Keratinocyte (primary cell): ENCODE measurements around the gene CCDC149. TPM values are rescaled to one million over a fixed set of nuclear protein-coding genes. Genes with fewer than 3 reads are reported as not detected.

Experiments used
- DNase-seq: peaks from one replicate; pipeline ENCODE4 v3.0.0-alpha.2; 2011; ENCODE audit warnings: low read depth, missing footprints, low spot score
- FAIRE-seq: peaks from 2 replicates; lab custom pipeline; 2011; peaks lifted over from hg19 to GRCh38; lab: Jason Lieb, UNC
- H2AFZ ChIP-seq: 2 replicates; pipeline ENCODE4 v1.6.0; 2012; ENCODE audit warnings: low read length, control low read depth, inconsistent platforms; ENCODE audit not compliant: control insufficient read depth
- H3K27ac ChIP-seq: 2 replicates; pipeline ENCODE4 v1.5.1; 2011; ENCODE audit warnings: low read length; ENCODE audit not compliant: control insufficient read depth, insufficient read depth
- H3K27me3 ChIP-seq: 3 replicates; pipeline ENCODE4 v1.6.0; 2011; ENCODE audit warnings: low read length; ENCODE audit not compliant: control insufficient read depth, insufficient read depth; ENCODE audit errors: extremely low read depth
- H3K36me3 ChIP-seq, 2 experiments: 2 replicates in 1 of 2; 3 replicates in 1 of 2; pipeline ENCODE4 v1.5.1; 2011; ENCODE audit warnings: low read length in 2 of 2, mild to moderate bottlenecking in 1 of 2; ENCODE audit not compliant: control insufficient read depth in 2 of 2, insufficient read depth in 2 of 2; ENCODE audit errors: extremely low read depth in 1 of 2
- H3K4me1 ChIP-seq: 3 replicates; pipeline ENCODE4 v1.5.1; 2011; ENCODE audit warnings: low read length; ENCODE audit not compliant: control insufficient read depth, insufficient read depth; ENCODE audit errors: extremely low read depth
- H3K4me2 ChIP-seq: 3 replicates; pipeline ENCODE4 v1.6.0; 2011; ENCODE audit warnings: low read depth, low read length; ENCODE audit not compliant: control insufficient read depth, insufficient read depth; ENCODE audit errors: extremely low read depth
- H3K4me3 ChIP-seq, 3 experiments: fragments of 200-600 bp in 1 of 3; sonication (generic) in 1 of 3; 2 replicates in 2 of 3; 3 replicates in 1 of 3; pipeline ENCODE4 v1.5.1; 2011 to 2016; ENCODE audit warnings: low read length in 3 of 3, mild to moderate bottlenecking in 3 of 3, control low read depth in 2 of 3, inconsistent platforms in 1 of 3, low read depth in 1 of 3, mixed read lengths in 1 of 3, mixed run types in 1 of 3, moderate library complexity in 1 of 3; ENCODE audit not compliant: control insufficient read depth in 2 of 3, insufficient read depth in 2 of 3; ENCODE audit errors: extremely low read depth in 1 of 3
- H3K79me2 ChIP-seq: 2 replicates; pipeline ENCODE4 v1.6.0; 2012; ENCODE audit warnings: low read length; ENCODE audit not compliant: control insufficient read depth, insufficient read depth
- H3K9ac ChIP-seq: 3 replicates; pipeline ENCODE4 v1.6.0; 2011; ENCODE audit warnings: low read length; ENCODE audit not compliant: control insufficient read depth, insufficient read depth; ENCODE audit errors: extremely low read depth
- H3K9me1 ChIP-seq: 3 replicates; pipeline ENCODE4 v1.6.0; 2011; ENCODE audit warnings: low read length; ENCODE audit not compliant: control insufficient read depth, insufficient read depth; ENCODE audit errors: extremely low read depth
- H3K9me3 ChIP-seq: 2 replicates; pipeline ENCODE4 v1.5.1; 2012; ENCODE audit warnings: low read depth, low read length; ENCODE audit not compliant: control insufficient read depth
- H4K20me1 ChIP-seq: 3 replicates; pipeline ENCODE4 v1.6.0; 2011; ENCODE audit warnings: low read length; ENCODE audit not compliant: control insufficient read depth, insufficient read depth; ENCODE audit errors: extremely low read depth
- EZH2 ChIP-seq: IDR thresholded peaks from one replicate; pipeline ENCODE4 v1.6.1; 2012; ENCODE audit warnings: inconsistent platforms, mild to moderate bottlenecking, low read length, moderate library complexity
- dilution Hi-C: fragments of 300-500 bp; cut with MboI; formaldehyde crosslinking; loops from one replicate; pipeline ENCODE4 v1.7.0; 2020; ENCODE audit warnings: low sequenced_read_pairs; ENCODE audit not compliant: extremely low pct_ligation_motif_present
- polyA plus RNA-seq, 5 experiments: library from polyadenylated mRNA; depleted of rRNA in 3 of 5; stranded (reverse) in 3 of 5; stranded (forward) in 1 of 5; unstranded in 1 of 5; fragments of >200 nt; gene quantifications; 1 replicate in 1 of 5; 2 replicates in 3 of 5; 3 replicates in 1 of 5; pipeline versions ENCODE4 v1.2.1 to v1.2.3, GENCODE V29; 2011 to 2012; ENCODE audit warnings: missing spikeins in 2 of 5, low read depth in 1 of 5, low replicate concordance in 1 of 5
- TF ChIP-seq, protein P1 (sequence below), 3 experiments: IDR thresholded peaks in 1 of 3; conservative IDR thresholded peaks in 1 of 3; optimal IDR thresholded peaks in 1 of 3; 2 replicates in 2 of 3; 3 replicates in 1 of 3; pipeline versions ENCODE3 to v1.5.1; 2011; ENCODE audit warnings: low read length in 3 of 3, mild to moderate bottlenecking in 3 of 3, moderate library complexity in 2 of 3, control low read depth in 1 of 3, inconsistent platforms in 1 of 3; ENCODE audit not compliant: insufficient read depth in 2 of 3; ENCODE audit errors: extremely low read depth in 1 of 3

Gene CCDC149
- polyA plus RNA-seq, 1 donor (not counting 4 experiments of a cell fraction or from before 2014, with no cell fraction given), result 2.1 TPM

GRCh38 chr4:24765376-24765988 lies 147.4 kb downstream of the CCDC149 start:
- no peak overlapping the region for H2AFZ ChIP-seq
- DNase-seq (no peak), FAIRE-seq (peak; percentile 69)
- dilution Hi-C loops, result no loop called here
- no peak overlapping the region for H3K9ac ChIP-seq
- no peak overlapping the region for H3K4me3 ChIP-seq
- no peak overlapping the region for H3K4me2 ChIP-seq
- no peaks in the 10 kb centered on the region for H4K20me1 ChIP-seq
- no peak for TF ChIP-seq EZH2
- TF ChIP-seq, protein P1, sequence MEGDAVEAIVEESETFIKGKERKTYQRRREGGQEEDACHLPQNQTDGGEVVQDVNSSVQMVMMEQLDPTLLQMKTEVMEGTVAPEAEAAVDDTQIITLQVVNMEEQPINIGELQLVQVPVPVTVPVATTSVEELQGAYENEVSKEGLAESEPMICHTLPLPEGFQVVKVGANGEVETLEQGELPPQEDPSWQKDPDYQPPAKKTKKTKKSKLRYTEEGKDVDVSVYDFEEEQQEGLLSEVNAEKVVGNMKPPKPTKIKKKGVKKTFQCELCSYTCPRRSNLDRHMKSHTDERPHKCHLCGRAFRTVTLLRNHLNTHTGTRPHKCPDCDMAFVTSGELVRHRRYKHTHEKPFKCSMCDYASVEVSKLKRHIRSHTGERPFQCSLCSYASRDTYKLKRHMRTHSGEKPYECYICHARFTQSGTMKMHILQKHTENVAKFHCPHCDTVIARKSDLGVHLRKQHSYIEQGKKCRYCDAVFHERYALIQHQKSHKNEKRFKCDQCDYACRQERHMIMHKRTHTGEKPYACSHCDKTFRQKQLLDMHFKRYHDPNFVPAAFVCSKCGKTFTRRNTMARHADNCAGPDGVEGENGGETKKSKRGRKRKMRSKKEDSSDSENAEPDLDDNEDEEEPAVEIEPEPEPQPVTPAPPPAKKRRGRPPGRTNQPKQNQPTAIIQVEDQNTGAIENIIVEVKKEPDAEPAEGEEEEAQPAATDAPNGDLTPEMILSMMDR (optimal IDR thresholded peaks at IDR 0.05 in 1 of 3, IDR thresholded peaks at IDR 0.05 in 1 of 3, conservative IDR thresholded peaks at IDR 0.05 in 1 of 3; ENCODE audit: extremely low read depth in 1 of 3, insufficient read depth in 2 of 3, low read length in 3 of 3), result no peak
- no peaks in the 10 kb centered on the region for H3K9me3 ChIP-seq
- peaks cover 32% of the 10 kb centered on the region for H3K4me1 ChIP-seq
- H3K27ac ChIP-seq, result no peak overlapping the region
- no peaks in the 10 kb centered on the region for H3K79me2 ChIP-seq
- H3K27me3 ChIP-seq, result no peaks in the 10 kb centered on the region
- no peaks in the 10 kb centered on the region for H3K9me1 ChIP-seq
- no peaks in the 10 kb centered on the region for H3K36me3 ChIP-seq

DNA sequence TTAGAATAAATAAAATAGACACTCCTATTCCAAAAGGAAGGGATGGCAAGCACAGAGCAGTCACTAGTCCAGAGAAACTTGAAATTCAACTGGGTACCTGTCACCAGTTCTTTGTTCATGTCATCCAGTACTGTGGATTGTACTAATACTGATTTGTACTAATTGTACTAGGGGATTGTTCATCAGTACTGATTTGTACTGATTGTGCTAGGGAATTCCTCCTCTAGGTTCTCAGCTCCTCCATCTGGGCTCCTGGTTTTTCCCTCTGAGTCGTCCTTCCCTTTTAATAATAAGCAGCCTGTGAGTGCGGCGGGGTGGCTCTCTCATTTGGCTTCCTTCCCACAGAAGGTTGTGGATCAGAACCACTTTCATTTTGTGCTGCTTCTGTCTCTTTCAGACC lies 148.5 kb downstream of the CCDC149 start:
- FAIRE-seq (no peak), DNase-seq (no peak)
- dilution Hi-C loops, result no loop called here
- Histone ChIP-seq H3K9me1 (no peaks in the 10 kb centered on the region), H2AFZ (peak overlapping the region; percentile 27), H3K4me1 (peaks cover 20% of the 10 kb centered on the region), H3K9me3 (no peaks in the 10 kb centered on the region), H3K27ac (peak overlapping the region; percentile 79), H3K79me2 (no peaks in the 10 kb centered on the region), H3K27me3 (no peaks in the 10 kb centered on the region), H3K4me2 (peak overlapping the region; percentile 83), H3K36me3 (no peaks in the 10 kb centered on the region), H4K20me1 (no peaks in the 10 kb centered on the region), H3K4me3 (peak overlapping the region in 2 of 3 experiments; percentile 23 to 31), H3K9ac (peak overlapping the region; percentile 65)
- no peak for TF ChIP-seq EZH2
- TF ChIP-seq, protein P1 (optimal IDR thresholded peaks at IDR 0.05 in 1 of 3, IDR thresholded peaks at IDR 0.05 in 1 of 3, conservative IDR thresholded peaks at IDR 0.05 in 1 of 3; ENCODE audit: extremely low read depth in 1 of 3, insufficient read depth in 2 of 3, low read length in 3 of 3), result no peak
